HepG2 (cell line): ENCODE data around the gene PTK7. TPM values are rescaled to one million over a fixed set of nuclear protein-coding genes. Genes with fewer than 3 reads are reported as not detected.

Experiments used
- ATAC-seq: fragments of 200-7000 bp; cut with Tn5 transposase; 3 replicates; pipeline ENCODE4 v1.9.1; 2020; ENCODE audit warnings: mild to moderate bottlenecking, moderate library complexity
- BruUV-seq: library from RNA; stranded (reverse); fragments of 400-500 nt; replicated peaks from 2 replicates; lab custom pipeline; 2021; lab: Mats Ljungman, UMichigan
- CTCF ChIA-PET: fragments of 300-600 bp; formaldehyde crosslinking; extraction: SDS; loops from one replicate; lab custom pipeline; 2021; ENCODE audit warnings: low total read pairs, inconsistent platforms, low intra/inter-chr PET ratio; lab: Yijun Ruan, JAX
- POLR2A ChIA-PET: fragments of 350-600 bp; sonication (Branson Sonifier 250); formaldehyde crosslinking; loops from one replicate; lab custom pipeline; 2020; ENCODE audit warnings: antibody characterized with exemption, inconsistent platforms; lab: Yijun Ruan, JAX
- DNase-seq: peaks from one replicate; pipeline ENCODE4 v3.0.0-alpha.2; 2015; ENCODE audit warnings: low spot score
- FAIRE-seq: peaks from 3 replicates; lab custom pipeline; 2011; peaks lifted over from hg19 to GRCh38; lab: Jason Lieb, UNC
- H2AFZ ChIP-seq: one replicate; pipeline ENCODE4 v1.6.1; 2011; ENCODE audit warnings: low read length, inconsistent platforms
- H3K27ac ChIP-seq: fragments of 300-600 bp; 3 replicates; pipeline ENCODE4 v1.8.0; 2011; ENCODE audit warnings: mixed run types, mild to moderate bottlenecking, mixed read lengths, low read length, inconsistent platforms; ENCODE audit not compliant: insufficient read depth; ENCODE audit errors: extremely low read length
- H3K27me3 ChIP-seq, 2 experiments: fragments of 200-600 bp in 1 of 2; 2 replicates in 1 of 2; 3 replicates in 1 of 2; pipeline versions ENCODE4 v1.6.0 to v1.8.0; 2011; ENCODE audit warnings: low read length in 2 of 2, mild to moderate bottlenecking in 2 of 2, moderate library complexity in 2 of 2, inconsistent platforms in 1 of 2; ENCODE audit not compliant: insufficient read depth in 2 of 2, control insufficient read depth in 1 of 2
- H3K36me3 ChIP-seq, 2 experiments: fragments of 200-600 bp in 1 of 2; replicated peaks in 1 of 2; 2 replicates in 1 of 2; 3 replicates in 1 of 2; pipeline versions ENCODE4 v1.5.1 to v1.8.0; 2011; ENCODE audit warnings: low read length in 2 of 2, inconsistent platforms in 1 of 2; ENCODE audit not compliant: insufficient read depth in 2 of 2, control insufficient read depth in 1 of 2
- H3K4me1 ChIP-seq: 2 replicates; pipeline ENCODE4 v1.5.1; 2012; ENCODE audit warnings: low read length, inconsistent platforms; ENCODE audit not compliant: insufficient read depth
- H3K4me2 ChIP-seq: 2 replicates; pipeline ENCODE4 v1.6.0; 2011; ENCODE audit warnings: low read depth, low read length, inconsistent platforms
- H3K4me3 ChIP-seq, 3 experiments: fragments of 200-600 bp in 1 of 3; sonication (generic), shearing (Covaris generic) in 1 of 3; replicated peaks in 1 of 3; 2 replicates each; pipeline ENCODE4 v1.5.1; 2011 to 2016; ENCODE audit warnings: low read length in 3 of 3, inconsistent platforms in 2 of 3, low read depth in 2 of 3, mild to moderate bottlenecking in 2 of 3, control low read depth in 1 of 3, mixed read lengths in 1 of 3; ENCODE audit not compliant: insufficient read depth in 1 of 3
- H3K79me2 ChIP-seq: one replicate; pipeline ENCODE4 v1.6.1; 2011; ENCODE audit warnings: low read length, inconsistent platforms; ENCODE audit not compliant: insufficient read depth
- H3K9ac ChIP-seq: 2 replicates; pipeline ENCODE4 v1.6.0; 2011; ENCODE audit warnings: mild to moderate bottlenecking, low read depth, low read length, inconsistent platforms; ENCODE audit not compliant: insufficient read depth
- H3K9me3 ChIP-seq: 2 replicates; pipeline ENCODE4 v1.5.1; 2012; ENCODE audit warnings: mild to moderate bottlenecking, low read length
- H4K20me1 ChIP-seq: 2 replicates; pipeline ENCODE4 v1.6.0; 2011; ENCODE audit warnings: inconsistent platforms, mild to moderate bottlenecking, low read length, moderate library complexity; ENCODE audit not compliant: insufficient read depth
- DPF2 ChIP-seq: sonication (generic); formaldehyde crosslinking; IDR thresholded peaks from 2 replicates; pipeline ENCODE4 v1.4.0; 2020; ENCODE audit warnings: mild to moderate bottlenecking, low read depth, missing genetic modification reagents, borderline replicate concordance
- EED ChIP-seq: sonication (generic); formaldehyde crosslinking; IDR thresholded peaks from 2 replicates; pipeline ENCODE4 v1.5.0; 2020; ENCODE audit warnings: mild to moderate bottlenecking, missing genetic modification reagents
- ELF1 ChIP-seq: sonication (generic); formaldehyde crosslinking; IDR thresholded peaks from 2 replicates; pipeline ENCODE4 v1.4.0; 2020; ENCODE audit warnings: missing genetic modification reagents
- HMG20B ChIP-seq: conservative IDR thresholded peaks from 2 replicates; pipeline ENCODE4 v1.6.1; 2016; ENCODE audit warnings: missing genetic modification reagents, missing compliant biosample characterization
- KDM2A ChIP-seq: sonication (generic); formaldehyde crosslinking; IDR thresholded peaks from 2 replicates; pipeline ENCODE4 v1.4.0; 2020; ENCODE audit warnings: low read depth, missing genetic modification reagents, borderline replicate concordance
- MEIS2 ChIP-seq: sonication (generic); formaldehyde crosslinking; IDR thresholded peaks from 2 replicates; pipeline ENCODE4 v1.9.0; 2021; ENCODE audit warnings: mild to moderate bottlenecking, missing genetic modification reagents
- PCBP1 ChIP-seq: fragments of 200-400 bp; formaldehyde crosslinking; IDR thresholded peaks from 2 replicates; pipeline ENCODE4 v1.6.1; 2017; ENCODE audit warnings: mild to moderate bottlenecking, low read depth, low read length, borderline replicate concordance
- PRPF4 ChIP-seq: fragments of 200-400 bp; formaldehyde crosslinking; IDR thresholded peaks from 2 replicates; pipeline ENCODE4 v1.6.1; 2016; ENCODE audit warnings: low read length, low read depth; ENCODE audit not compliant: poor library complexity, severe bottlenecking
- ZNF20 ChIP-seq: sonication (generic); formaldehyde crosslinking; IDR thresholded peaks from 2 replicates; pipeline ENCODE4 v1.4.0; 2020; ENCODE audit warnings: mild to moderate bottlenecking, moderate library complexity, missing genetic modification reagents
- ZNF430 ChIP-seq: sonication (generic); formaldehyde crosslinking; IDR thresholded peaks from 2 replicates; pipeline ENCODE4 v1.9.0; 2021; ENCODE audit warnings: mild to moderate bottlenecking, missing genetic modification reagents
- ZNF547 ChIP-seq: sonication (generic); formaldehyde crosslinking; IDR thresholded peaks from 2 replicates; pipeline ENCODE4 v1.5.1; 2020; ENCODE audit warnings: mild to moderate bottlenecking, missing genetic modification reagents
- ZNF777 ChIP-seq: sonication (generic); formaldehyde crosslinking; IDR thresholded peaks from 2 replicates; pipeline ENCODE4 v1.4.0; 2020; ENCODE audit warnings: missing genetic modification reagents
- WGBS: methylation state at CpG from one replicate; pipeline ENCODE4 v1.1.6; 2017; ENCODE audit warnings: low lambda C conversion rate; 5-methylcytosine and 5-hydroxymethylcytosine counted together
- in situ Hi-C: cut with HindIII; loops from 2 replicates; pipeline ENCODE4 v1.10.0; 2017; ENCODE audit warnings: low pct_unique_long_range_greater_than_20kb; ENCODE audit not compliant: extremely low pct_ligation_motif_present
- intact Hi-C: fragments of 100-400 bp; cut with micrococcal nuclease; formaldehyde crosslinking; loops from one replicate; pipeline ENCODE4 v1.10.0; 2022; ENCODE audit not compliant: unreplicated experiment
- polyA plus RNA-seq, 8 experiments: library from polyadenylated mRNA; depleted of rRNA in 3 of 8; stranded (reverse) in 7 of 8; unstranded in 1 of 8; fragments of >200 nt; fragmentation: Illumina TruSeq in 4 of 8; extraction: Trizol in 4 of 8; gene quantifications; 2 replicates each; pipeline versions ENCODE4 v1.2.1 to v1.2.3, GENCODE V29; 2011 to 2016; ENCODE audit warnings: low read depth in 4 of 8, missing spikeins in 1 of 8, mixed read lengths in 1 of 8; ENCODE audit not compliant: insufficient read depth in 1 of 8
- total RNA-seq, 5 experiments: library from RNA; depleted of rRNA; stranded (reverse); fragments of >200 nt; fragmentation: Illumina TruSeq; extraction: Trizol; gene quantifications; 2 replicates each; pipeline ENCODE4 v1.2.3, GENCODE V29; 2016; ENCODE audit warnings: low read depth in 1 of 5
- TF ChIP-seq, protein P1 (sequence below): sonication (generic); formaldehyde crosslinking; conservative IDR thresholded peaks from 2 replicates; pipeline ENCODE4 v1.4.0; 2020; ENCODE audit warnings: mild to moderate bottlenecking, missing genetic modification reagents, moderate library complexity
- TF ChIP-seq, protein P2 (sequence below): sonication (generic); formaldehyde crosslinking; IDR thresholded peaks from 2 replicates; pipeline ENCODE4 v1.4.0; 2020; ENCODE audit warnings: missing genetic modification reagents
- TF ChIP-seq, protein P3 (sequence below): sonication (generic); formaldehyde crosslinking; IDR thresholded peaks from 2 replicates; pipeline ENCODE4 v1.4.0; 2020; ENCODE audit warnings: missing genetic modification reagents
- TF ChIP-seq, protein P4 (sequence below): IDR thresholded peaks from 2 replicates; pipeline ENCODE4 v1.6.1; 2016; ENCODE audit warnings: mild to moderate bottlenecking

The PTK7 gene
- total and polyA plus RNA-seq, 2 of the 13 experiments (the other 11 are each of a cell fraction or from before 2014, with no cell fraction given), result 98.5 to 99.8 TPM

DNA sequence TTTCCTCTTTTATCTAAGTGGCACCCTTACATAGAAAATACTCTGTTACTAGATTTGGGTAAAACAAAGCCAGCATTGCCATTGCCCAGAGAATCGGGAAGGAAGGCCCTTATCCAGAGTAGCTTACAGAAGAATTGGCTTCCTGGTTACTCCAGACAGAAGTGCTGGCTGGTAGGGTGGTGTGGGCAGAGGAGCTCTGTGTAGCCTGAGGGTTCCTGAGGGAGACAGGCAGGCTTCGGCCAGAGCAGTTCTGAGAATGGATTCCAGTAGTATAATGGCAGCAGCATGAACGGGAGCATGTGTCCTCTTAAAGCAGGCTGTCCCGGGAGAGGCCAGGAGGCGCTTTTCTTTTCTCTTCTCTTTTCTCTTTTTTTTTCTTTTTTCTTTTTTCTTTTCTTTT lies 117.8 kb downstream of the PTK7 start:
- H3K79me2 ChIP-seq, result no peaks in the 10 kb centered on the region
- intact Hi-C loops, result loop anchor here (5.0 kb wide), 1 partner anchor 688 kb away; no protein-coding TSS in a partner anchor
- no peak for ATAC-seq
- H3K27me3 ChIP-seq, result no peaks in the 10 kb centered on the region
- peaks cover 21% of the 10 kb centered on the region for H3K4me1 ChIP-seq
- H3K27ac ChIP-seq, result no peak overlapping the region
- no peaks in the 10 kb centered on the region for H4K20me1 ChIP-seq
- DNase-seq, result no peak
- H2AFZ ChIP-seq, result no peak overlapping the region
- H3K4me3 ChIP-seq, result no peak overlapping the region
- POLR2A ChIA-PET, result no interaction called here
- 89% methylated on average over 5 of the region's 5 CpGs for WGBS
- no peak for FAIRE-seq
- H3K9ac ChIP-seq, result no peak overlapping the region
- H3K9me3 ChIP-seq, result no peaks in the 10 kb centered on the region
- no peak overlapping the region for H3K4me2 ChIP-seq
- BruUV-seq, result no TSS peak
- in situ Hi-C loops, result no loop called here
- CTCF ChIA-PET, result no interaction called here
- peaks cover 0 to 7% of the 10 kb centered on the region in 2 experiments; a peak in 2 of 5 replicates for H3K36me3 ChIP-seq
- TF ChIP-seq PRPF4 (no peak), PCBP1 (no peak), EED (CRISPR knock-in tag) (no peak), ZNF777 (no peak), MEIS2 (no peak), DPF2 (CRISPR knock-in tag) (no peak), HMG20B (CRISPR knock-in tag) (no peak), ELF1 (CRISPR knock-in tag) (no peak), ZNF430 (CRISPR knock-in tag) (no peak), KDM2A (CRISPR knock-in tag) (no peak), ZNF547 (no peak), ZNF20 (no peak)
- TF ChIP-seq, protein P1, sequence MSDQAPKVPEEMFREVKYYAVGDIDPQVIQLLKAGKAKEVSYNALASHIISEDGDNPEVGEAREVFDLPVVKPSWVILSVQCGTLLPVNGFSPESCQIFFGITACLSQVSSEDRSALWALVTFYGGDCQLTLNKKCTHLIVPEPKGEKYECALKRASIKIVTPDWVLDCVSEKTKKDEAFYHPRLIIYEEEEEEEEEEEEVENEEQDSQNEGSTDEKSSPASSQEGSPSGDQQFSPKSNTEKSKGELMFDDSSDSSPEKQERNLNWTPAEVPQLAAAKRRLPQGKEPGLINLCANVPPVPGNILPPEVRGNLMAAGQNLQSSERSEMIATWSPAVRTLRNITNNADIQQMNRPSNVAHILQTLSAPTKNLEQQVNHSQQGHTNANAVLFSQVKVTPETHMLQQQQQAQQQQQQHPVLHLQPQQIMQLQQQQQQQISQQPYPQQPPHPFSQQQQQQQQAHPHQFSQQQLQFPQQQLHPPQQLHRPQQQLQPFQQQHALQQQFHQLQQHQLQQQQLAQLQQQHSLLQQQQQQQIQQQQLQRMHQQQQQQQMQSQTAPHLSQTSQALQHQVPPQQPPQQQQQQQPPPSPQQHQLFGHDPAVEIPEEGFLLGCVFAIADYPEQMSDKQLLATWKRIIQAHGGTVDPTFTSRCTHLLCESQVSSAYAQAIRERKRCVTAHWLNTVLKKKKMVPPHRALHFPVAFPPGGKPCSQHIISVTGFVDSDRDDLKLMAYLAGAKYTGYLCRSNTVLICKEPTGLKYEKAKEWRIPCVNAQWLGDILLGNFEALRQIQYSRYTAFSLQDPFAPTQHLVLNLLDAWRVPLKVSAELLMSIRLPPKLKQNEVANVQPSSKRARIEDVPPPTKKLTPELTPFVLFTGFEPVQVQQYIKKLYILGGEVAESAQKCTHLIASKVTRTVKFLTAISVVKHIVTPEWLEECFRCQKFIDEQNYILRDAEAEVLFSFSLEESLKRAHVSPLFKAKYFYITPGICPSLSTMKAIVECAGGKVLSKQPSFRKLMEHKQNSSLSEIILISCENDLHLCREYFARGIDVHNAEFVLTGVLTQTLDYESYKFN (CRISPR knock-in tag), result no peak
- TF ChIP-seq, protein P2, sequence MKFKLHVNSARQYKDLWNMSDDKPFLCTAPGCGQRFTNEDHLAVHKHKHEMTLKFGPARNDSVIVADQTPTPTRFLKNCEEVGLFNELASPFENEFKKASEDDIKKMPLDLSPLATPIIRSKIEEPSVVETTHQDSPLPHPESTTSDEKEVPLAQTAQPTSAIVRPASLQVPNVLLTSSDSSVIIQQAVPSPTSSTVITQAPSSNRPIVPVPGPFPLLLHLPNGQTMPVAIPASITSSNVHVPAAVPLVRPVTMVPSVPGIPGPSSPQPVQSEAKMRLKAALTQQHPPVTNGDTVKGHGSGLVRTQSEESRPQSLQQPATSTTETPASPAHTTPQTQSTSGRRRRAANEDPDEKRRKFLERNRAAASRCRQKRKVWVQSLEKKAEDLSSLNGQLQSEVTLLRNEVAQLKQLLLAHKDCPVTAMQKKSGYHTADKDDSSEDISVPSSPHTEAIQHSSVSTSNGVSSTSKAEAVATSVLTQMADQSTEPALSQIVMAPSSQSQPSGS (CRISPR knock-in tag), result no peak
- TF ChIP-seq, protein P3, sequence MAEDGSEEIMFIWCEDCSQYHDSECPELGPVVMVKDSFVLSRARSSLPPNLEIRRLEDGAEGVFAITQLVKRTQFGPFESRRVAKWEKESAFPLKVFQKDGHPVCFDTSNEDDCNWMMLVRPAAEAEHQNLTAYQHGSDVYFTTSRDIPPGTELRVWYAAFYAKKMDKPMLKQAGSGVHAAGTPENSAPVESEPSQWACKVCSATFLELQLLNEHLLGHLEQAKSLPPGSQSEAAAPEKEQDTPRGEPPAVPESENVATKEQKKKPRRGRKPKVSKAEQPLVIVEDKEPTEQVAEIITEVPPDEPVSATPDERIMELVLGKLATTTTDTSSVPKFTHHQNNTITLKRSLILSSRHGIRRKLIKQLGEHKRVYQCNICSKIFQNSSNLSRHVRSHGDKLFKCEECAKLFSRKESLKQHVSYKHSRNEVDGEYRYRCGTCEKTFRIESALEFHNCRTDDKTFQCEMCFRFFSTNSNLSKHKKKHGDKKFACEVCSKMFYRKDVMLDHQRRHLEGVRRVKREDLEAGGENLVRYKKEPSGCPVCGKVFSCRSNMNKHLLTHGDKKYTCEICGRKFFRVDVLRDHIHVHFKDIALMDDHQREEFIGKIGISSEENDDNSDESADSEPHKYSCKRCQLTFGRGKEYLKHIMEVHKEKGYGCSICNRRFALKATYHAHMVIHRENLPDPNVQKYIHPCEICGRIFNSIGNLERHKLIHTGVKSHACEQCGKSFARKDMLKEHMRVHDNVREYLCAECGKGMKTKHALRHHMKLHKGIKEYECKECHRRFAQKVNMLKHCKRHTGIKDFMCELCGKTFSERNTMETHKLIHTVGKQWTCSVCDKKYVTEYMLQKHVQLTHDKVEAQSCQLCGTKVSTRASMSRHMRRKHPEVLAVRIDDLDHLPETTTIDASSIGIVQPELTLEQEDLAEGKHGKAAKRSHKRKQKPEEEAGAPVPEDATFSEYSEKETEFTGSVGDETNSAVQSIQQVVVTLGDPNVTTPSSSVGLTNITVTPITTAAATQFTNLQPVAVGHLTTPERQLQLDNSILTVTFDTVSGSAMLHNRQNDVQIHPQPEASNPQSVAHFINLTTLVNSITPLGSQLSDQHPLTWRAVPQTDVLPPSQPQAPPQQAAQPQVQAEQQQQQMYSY (CRISPR knock-in tag), result no peak
- TF ChIP-seq, protein P4, sequence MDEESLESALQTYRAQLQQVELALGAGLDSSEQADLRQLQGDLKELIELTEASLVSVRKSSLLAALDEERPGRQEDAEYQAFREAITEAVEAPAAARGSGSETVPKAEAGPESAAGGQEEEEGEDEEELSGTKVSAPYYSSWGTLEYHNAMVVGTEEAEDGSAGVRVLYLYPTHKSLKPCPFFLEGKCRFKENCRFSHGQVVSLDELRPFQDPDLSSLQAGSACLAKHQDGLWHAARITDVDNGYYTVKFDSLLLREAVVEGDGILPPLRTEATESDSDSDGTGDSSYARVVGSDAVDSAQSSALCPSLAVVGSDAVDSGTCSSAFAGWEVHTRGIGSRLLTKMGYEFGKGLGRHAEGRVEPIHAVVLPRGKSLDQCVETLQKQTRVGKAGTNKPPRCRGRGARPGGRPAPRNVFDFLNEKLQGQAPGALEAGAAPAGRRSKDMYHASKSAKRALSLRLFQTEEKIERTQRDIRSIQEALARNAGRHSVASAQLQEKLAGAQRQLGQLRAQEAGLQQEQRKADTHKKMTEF (CRISPR knock-in tag), result no peak
